HCT116 (cell line): ENCODE results near the gene NNAT. TPM values are rescaled to one million over a fixed set of nuclear protein-coding genes. Genes with fewer than 3 reads are reported as not detected.

ENCODE experiments used
- ATAC-seq: fragments of 200-7000 bp; cut with Tn5 transposase; 2 replicates; pipeline ENCODE4 v1.9.1; 2020; ENCODE audit warnings: mild to moderate bottlenecking, moderate library complexity
- BruUV-seq: library from RNA; stranded (reverse); fragments of 400-500 nt; replicated peaks from 2 replicates; lab custom pipeline; 2021; lab: Mats Ljungman, UMichigan
- CTCF ChIA-PET: fragments of 300-600 bp; sonication (Branson Sonifier 250); formaldehyde crosslinking; loops from one replicate; lab custom pipeline; 2021; ENCODE audit warnings: antibody characterized with exemption; lab: Charles Lee
- POLR2A ChIA-PET: fragments of 300-600, 350-600 bp; sonication (Branson Sonifier 250); formaldehyde crosslinking; loops from one replicate; lab custom pipeline; 2021; ENCODE audit warnings: antibody characterized with exemption; lab: Charles Lee
- RAD21 ChIA-PET, 2 experiments: fragments of 300-600 bp; sonication (Branson Sonifier 250); formaldehyde crosslinking; loops; one replicate each; lab custom pipeline; 2023; ENCODE audit warnings: low total read pairs in 2 of 2; ENCODE audit not compliant: uncharacterized antibody in 2 of 2, unreplicated experiment in 2 of 2, low non-redundant PET in 1 of 2; lab: Charles Lee
- DNase-seq: peaks from one replicate; pipeline ENCODE4 v3.0.0-alpha.2; 2010; ENCODE audit warnings: low read depth, low spot score
- H2AFZ ChIP-seq: fragments of 200-600 bp; shearing (Covaris generic), sonication (generic); 2 replicates; pipeline ENCODE4 v1.6.1; 2017; ENCODE audit warnings: low read depth, mixed run types, mixed read lengths, antibody characterized with exemption, low read length; ENCODE audit not compliant: poor library complexity, severe bottlenecking
- H3K27ac ChIP-seq: 2 replicates; pipeline ENCODE4 v1.5.1; 2012; ENCODE audit warnings: low read depth, low read length
- H3K27me3 ChIP-seq: fragments of 200-600 bp; sonication (generic); 2 replicates; pipeline ENCODE4 v1.6.1; 2016; ENCODE audit warnings: mixed run types, low read length, mixed read lengths; ENCODE audit not compliant: insufficient read depth
- H3K36me3 ChIP-seq, 2 experiments: fragments of 200-500 bp in 1 of 2; fragments of 200-600 bp in 1 of 2; sonication (Bioruptor generic) in 1 of 2; sonication (generic) in 1 of 2; 2 replicates each; pipeline versions ENCODE4 v1.5.1 to v1.6.1; 2014 to 2016; ENCODE audit warnings: low read length in 2 of 2, inconsistent platforms in 1 of 2, mixed read lengths in 1 of 2, mixed run types in 1 of 2; ENCODE audit not compliant: insufficient read depth in 2 of 2, control insufficient read depth in 1 of 2
- H3K4me1 ChIP-seq, 2 experiments: fragments of 200-600 bp in 1 of 2; sonication (generic) in 1 of 2; 2 replicates each; pipeline versions ENCODE4 v1.5.1 to v1.6.1; 2012 to 2017; ENCODE audit warnings: low read length in 2 of 2, inconsistent platforms in 1 of 2, mild to moderate bottlenecking in 1 of 2, mixed read lengths in 1 of 2, mixed run types in 1 of 2, moderate library complexity in 1 of 2; ENCODE audit not compliant: insufficient read depth in 2 of 2, control insufficient read depth in 1 of 2
- H3K4me2 ChIP-seq: fragments of 200-600 bp; sonication (generic); 2 replicates; pipeline ENCODE4 v1.6.1; 2017; ENCODE audit warnings: mixed run types, low read length, mixed read lengths
- H3K4me3 ChIP-seq, 2 experiments: fragments of 200-600 bp in 1 of 2; sonication (generic) in 1 of 2; replicated peaks in 1 of 2; 2 replicates each; pipeline ENCODE4 v1.5.1; 2011 to 2016; ENCODE audit warnings: low read length in 2 of 2, control low read depth in 1 of 2, low read depth in 1 of 2, mild to moderate bottlenecking in 1 of 2, mixed read lengths in 1 of 2, mixed run types in 1 of 2
- H3K79me2 ChIP-seq: fragments of 200-600 bp; sonication (generic); 2 replicates; pipeline ENCODE4 v1.6.1; 2017; ENCODE audit warnings: mild to moderate bottlenecking, mixed run types, low read length, moderate library complexity, mixed read lengths; ENCODE audit not compliant: insufficient read depth
- H3K9ac ChIP-seq: fragments of 200-600 bp; sonication (generic); 2 replicates; pipeline ENCODE4 v1.6.1; 2016; ENCODE audit warnings: low read length, mixed read lengths
- H3K9me2 ChIP-seq: fragments of 200-600 bp; sonication (generic), shearing (Covaris generic); 2 replicates; pipeline ENCODE4 v1.6.1; 2017; ENCODE audit warnings: mixed run types, mild to moderate bottlenecking, moderate library complexity; ENCODE audit not compliant: insufficient read depth
- H3K9me3 ChIP-seq, 2 experiments: fragments of 200-500 bp in 1 of 2; fragments of 200-600 bp in 1 of 2; sonication (Bioruptor generic) in 1 of 2; sonication (generic) in 1 of 2; 2 replicates each; pipeline ENCODE4 v1.6.1; 2014 to 2017; ENCODE audit warnings: low read length in 2 of 2, mixed read lengths in 2 of 2, inconsistent platforms in 1 of 2, low read depth in 1 of 2, mild to moderate bottlenecking in 1 of 2, mixed run types in 1 of 2, moderate library complexity in 1 of 2; ENCODE audit not compliant: control insufficient read depth in 1 of 2, insufficient read depth in 1 of 2
- H4K20me1 ChIP-seq: fragments of 200-600 bp; sonication (generic), shearing (Covaris generic); 2 replicates; pipeline ENCODE4 v1.6.1; 2017; ENCODE audit warnings: mixed run types, mild to moderate bottlenecking, moderate library complexity; ENCODE audit not compliant: insufficient read depth
- ATF3 ChIP-seq: IDR thresholded peaks from 2 replicates; pipeline ENCODE4 v1.6.1; 2012
- ELF1 ChIP-seq: IDR thresholded peaks from 2 replicates; pipeline ENCODE4 v1.6.1; 2012; ENCODE audit warnings: low read depth, borderline replicate concordance
- EZH2 ChIP-seq: fragments of 200-600 bp; sonication (generic); IDR thresholded peaks from 2 replicates; pipeline ENCODE4 v1.6.1; 2017; ENCODE audit warnings: antibody characterized with exemption, mixed run types
- JUND ChIP-seq: IDR thresholded peaks from 2 replicates; pipeline ENCODE4 v1.6.1; 2012
- SIN3A ChIP-seq: IDR thresholded peaks from 2 replicates; pipeline ENCODE4 v1.6.1; 2012; ENCODE audit warnings: low read depth
- SP1 ChIP-seq: IDR thresholded peaks from 2 replicates; pipeline ENCODE4 v1.6.1; 2012; ENCODE audit warnings: low read depth
- YY1 ChIP-seq: IDR thresholded peaks from 2 replicates; pipeline ENCODE4 v1.6.1; 2011; ENCODE audit warnings: low read length, low read depth, moderate library complexity, mild to moderate bottlenecking; ENCODE audit not compliant: insufficient replicate concordance; ENCODE audit errors: extremely low read depth
- ZBTB33 ChIP-seq: IDR thresholded peaks from 2 replicates; pipeline ENCODE4 v1.6.1; 2011; ENCODE audit warnings: mild to moderate bottlenecking, low read length, moderate library complexity; ENCODE audit not compliant: insufficient replicate concordance; ENCODE audit errors: extremely low read depth
- ZFX ChIP-seq: fragments of 450-650 bp; IDR thresholded peaks from 2 replicates; pipeline ENCODE4 v1.6.1; 2017
- ZNF274 ChIP-seq: fragments of 200-500 bp; sonication (Bioruptor generic); IDR thresholded peaks from 2 replicates; pipeline ENCODE4 v1.6.1; 2014; ENCODE audit warnings: mild to moderate bottlenecking, low read depth, low read length, inconsistent platforms
- intact Hi-C: fragments of 100-400 bp; cut with micrococcal nuclease; formaldehyde crosslinking; loops from 2 replicates; pipeline ENCODE4 v1.10.0; 2022
- total RNA-seq: library from RNA; stranded (reverse); gene quantifications from one replicate; pipeline ENCODE4 v1.2.1, GENCODE V29; 2021; ENCODE audit not compliant: unreplicated experiment
- TF ChIP-seq, protein P1 (sequence below): IDR thresholded peaks from 2 replicates; pipeline ENCODE4 v1.6.1; 2012
- TF ChIP-seq, protein P2 (sequence below): IDR thresholded peaks from 2 replicates; pipeline ENCODE4 v1.6.1; 2012; ENCODE audit warnings: low read depth

Gene NNAT
- total RNA-seq, 1 experiment from 2014 or later: not detected

DNA sequence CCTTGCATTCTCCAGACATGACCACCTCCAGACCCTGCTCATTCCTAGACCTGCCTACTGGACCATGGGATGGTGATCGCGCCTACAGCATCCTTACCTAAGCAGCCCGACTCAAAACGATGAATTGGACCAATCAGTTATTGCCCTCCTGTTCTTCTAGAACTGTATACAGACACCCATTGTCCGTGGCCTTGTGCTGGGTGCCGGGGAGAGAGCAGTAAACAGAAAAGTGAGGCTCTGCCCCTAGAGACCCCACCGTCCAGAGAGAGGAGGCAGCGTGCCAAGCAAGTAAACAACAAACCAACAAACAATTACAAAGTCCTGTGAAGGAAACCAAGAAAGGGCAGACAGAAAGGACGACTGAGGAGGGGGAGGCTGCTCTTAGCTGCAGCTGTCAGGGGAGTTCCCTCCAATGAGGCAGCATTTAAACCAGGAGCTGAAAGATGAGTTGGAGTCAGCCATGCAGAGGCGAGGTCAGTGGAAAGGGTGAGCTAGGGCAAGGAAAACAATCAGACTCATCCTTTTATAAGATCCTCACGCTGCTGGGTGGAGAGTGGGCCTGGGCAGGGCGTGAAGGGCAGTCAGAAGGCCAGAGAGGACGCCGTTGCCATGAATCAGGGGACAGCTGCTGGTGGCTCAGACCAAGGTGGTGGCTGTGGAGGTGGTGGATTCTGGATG, 44.2 kb downstream of the NNAT start:
- peaks cover 38% of the 10 kb centered on the region for H3K27me3 ChIP-seq
- ChIA-PET RAD21 (no interaction called here), POLR2A (no interaction called here), CTCF (interaction anchor here (1.3 to 1.9 kb wide), 2 partner anchors 10 to 428 kb away, joined by 5 to 14 read pairs; no protein-coding TSS in a partner anchor)
- ATAC-seq (no peak), DNase-seq (no peak)
- H3K27ac ChIP-seq: no peak overlapping the region
- no TSS peak for BruUV-seq
- H3K4me3 ChIP-seq: no peak overlapping the region
- H3K36me3 ChIP-seq: no peaks in the 10 kb centered on the region
- peaks cover 4 to 9% of the 10 kb centered on the region in 2 experiments; a peak in 1 of 4 replicates for H3K4me1 ChIP-seq
- H3K4me2 ChIP-seq: no peak overlapping the region
- no peak overlapping the region for H3K9ac ChIP-seq
- H2AFZ ChIP-seq: no peak overlapping the region
- H4K20me1 ChIP-seq: no peaks in the 10 kb centered on the region
- H3K79me2 ChIP-seq: no peaks in the 10 kb centered on the region
- TF ChIP-seq JUND (no peak), SP1 (no peak), ELF1 (no peak), ZNF274 (no peak), ZFX (no peak), SIN3A (no peak), EZH2 (no peak), ZBTB33 (no peak), YY1 (no peak), ATF3 (no peak)
- TF ChIP-seq, protein P1, sequence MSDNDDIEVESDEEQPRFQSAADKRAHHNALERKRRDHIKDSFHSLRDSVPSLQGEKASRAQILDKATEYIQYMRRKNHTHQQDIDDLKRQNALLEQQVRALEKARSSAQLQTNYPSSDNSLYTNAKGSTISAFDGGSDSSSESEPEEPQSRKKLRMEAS: no peak
- TF ChIP-seq, protein P2, sequence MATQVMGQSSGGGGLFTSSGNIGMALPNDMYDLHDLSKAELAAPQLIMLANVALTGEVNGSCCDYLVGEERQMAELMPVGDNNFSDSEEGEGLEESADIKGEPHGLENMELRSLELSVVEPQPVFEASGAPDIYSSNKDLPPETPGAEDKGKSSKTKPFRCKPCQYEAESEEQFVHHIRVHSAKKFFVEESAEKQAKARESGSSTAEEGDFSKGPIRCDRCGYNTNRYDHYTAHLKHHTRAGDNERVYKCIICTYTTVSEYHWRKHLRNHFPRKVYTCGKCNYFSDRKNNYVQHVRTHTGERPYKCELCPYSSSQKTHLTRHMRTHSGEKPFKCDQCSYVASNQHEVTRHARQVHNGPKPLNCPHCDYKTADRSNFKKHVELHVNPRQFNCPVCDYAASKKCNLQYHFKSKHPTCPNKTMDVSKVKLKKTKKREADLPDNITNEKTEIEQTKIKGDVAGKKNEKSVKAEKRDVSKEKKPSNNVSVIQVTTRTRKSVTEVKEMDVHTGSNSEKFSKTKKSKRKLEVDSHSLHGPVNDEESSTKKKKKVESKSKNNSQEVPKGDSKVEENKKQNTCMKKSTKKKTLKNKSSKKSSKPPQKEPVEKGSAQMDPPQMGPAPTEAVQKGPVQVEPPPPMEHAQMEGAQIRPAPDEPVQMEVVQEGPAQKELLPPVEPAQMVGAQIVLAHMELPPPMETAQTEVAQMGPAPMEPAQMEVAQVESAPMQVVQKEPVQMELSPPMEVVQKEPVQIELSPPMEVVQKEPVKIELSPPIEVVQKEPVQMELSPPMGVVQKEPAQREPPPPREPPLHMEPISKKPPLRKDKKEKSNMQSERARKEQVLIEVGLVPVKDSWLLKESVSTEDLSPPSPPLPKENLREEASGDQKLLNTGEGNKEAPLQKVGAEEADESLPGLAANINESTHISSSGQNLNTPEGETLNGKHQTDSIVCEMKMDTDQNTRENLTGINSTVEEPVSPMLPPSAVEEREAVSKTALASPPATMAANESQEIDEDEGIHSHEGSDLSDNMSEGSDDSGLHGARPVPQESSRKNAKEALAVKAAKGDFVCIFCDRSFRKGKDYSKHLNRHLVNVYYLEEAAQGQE: no peak
- H3K9me3 ChIP-seq: no peaks in the 10 kb centered on the region
- intact Hi-C loops: loop anchor here (10.0 kb wide), 1 partner anchor 600 kb away; the partner anchor contains the start of gene TGM2
- H3K9me2 ChIP-seq: no peaks in the 10 kb centered on the region
